IMR-90 (cell line): ENCODE measurements around the gene SLC6A12. TPM values are rescaled to one million over a fixed set of nuclear protein-coding genes. Genes with fewer than 3 reads are reported as not detected.

Experiments
- ATAC-seq: fragments of 200-7000 bp; cut with Tn5 transposase; 2 replicates; pipeline ENCODE4 v1.9.1; 2020; ENCODE audit warnings: low read depth, mild to moderate bottlenecking, moderate library complexity
- BruUV-seq: library from RNA; stranded (reverse); fragments of 400-500 nt; replicated peaks from 2 replicates; lab custom pipeline; 2021; lab: Mats Ljungman, UMichigan
- CTCF ChIA-PET: fragments of 300-600 bp; formaldehyde crosslinking; extraction: SDS; loops from one replicate; lab custom pipeline; 2021; ENCODE audit warnings: antibody characterized with exemption; lab: Yijun Ruan, JAX
- POLR2A ChIA-PET: fragments of 300-600 bp; sonication (Branson Sonifier 250); formaldehyde crosslinking; loops from one replicate; lab custom pipeline; 2022; ENCODE audit warnings: antibody characterized with exemption; ENCODE audit not compliant: unreplicated experiment; lab: Charles Lee
- DNase-seq: peaks from one replicate; pipeline ENCODE4 v3.0.0; 2013
- H2AFZ ChIP-seq: replicated peaks from 2 replicates; pipeline ENCODE3; 2013; ENCODE audit warnings: low read length, mild to moderate bottlenecking; ENCODE audit not compliant: poor library complexity
- H2AK5ac ChIP-seq: 2 replicates; pipeline ENCODE4 v1.6.1; 2013; ENCODE audit warnings: low read depth, low read length, inconsistent platforms
- H2AK9ac ChIP-seq: replicated peaks from 2 replicates; pipeline ENCODE3; 2013; ENCODE audit warnings: mild to moderate bottlenecking, low read depth, low read length, moderate library complexity; ENCODE audit not compliant: poor library complexity
- H2BK120ac ChIP-seq: 2 replicates; pipeline ENCODE4 v1.6.1; 2013; ENCODE audit warnings: low read depth, low read length, inconsistent platforms
- H2BK15ac ChIP-seq: 3 replicates; pipeline ENCODE4 v1.6.1; 2013; ENCODE audit warnings: low read depth, low read length, inconsistent platforms
- H2BK20ac ChIP-seq: 2 replicates; pipeline ENCODE4 v1.6.1; 2013; ENCODE audit warnings: low read depth, mild to moderate bottlenecking, inconsistent platforms, low read length, moderate library complexity
- H2BK5ac ChIP-seq: 2 replicates; pipeline ENCODE4 v1.6.1; 2013; ENCODE audit warnings: mild to moderate bottlenecking, low read depth, low read length, inconsistent platforms; ENCODE audit not compliant: poor library complexity, severe bottlenecking
- H3K14ac ChIP-seq: replicated peaks from 2 replicates; pipeline ENCODE4 v1.6.1; 2013; ENCODE audit warnings: low read depth, low read length, inconsistent platforms
- H3K18ac ChIP-seq: 2 replicates; pipeline ENCODE4 v1.6.1; 2013; ENCODE audit warnings: low read depth, low read length, control low read depth
- H3K23ac ChIP-seq: 2 replicates; pipeline ENCODE4 v1.6.1; 2013; ENCODE audit warnings: low read depth, low read length, inconsistent platforms
- H3K27ac ChIP-seq: 2 replicates; pipeline ENCODE4 v1.5.1; 2013; ENCODE audit warnings: mild to moderate bottlenecking, control low read depth, low read length; ENCODE audit not compliant: insufficient read depth
- H3K27me3 ChIP-seq: 2 replicates; pipeline ENCODE4 v1.6.1; 2013; ENCODE audit warnings: low read length; ENCODE audit not compliant: control insufficient read depth, insufficient read depth
- H3K36me3 ChIP-seq: 2 replicates; pipeline ENCODE4 v1.6.1; 2013; ENCODE audit warnings: low read length, mixed read lengths; ENCODE audit not compliant: control insufficient read depth, insufficient read depth
- H3K4ac ChIP-seq: 2 replicates; pipeline ENCODE4 v1.6.1; 2013; ENCODE audit warnings: low read depth, low read length, inconsistent platforms
- H3K4me1 ChIP-seq: 2 replicates; pipeline ENCODE4 v1.6.1; 2013; ENCODE audit warnings: low read length, mixed read lengths; ENCODE audit not compliant: control insufficient read depth, insufficient read depth
- H3K4me2 ChIP-seq: 2 replicates; pipeline ENCODE4 v1.6.1; 2013; ENCODE audit warnings: low read depth, mild to moderate bottlenecking, control low read depth, low read length, moderate library complexity
- H3K4me3 ChIP-seq: 2 replicates; pipeline ENCODE4 v1.5.1; 2013; ENCODE audit warnings: low read depth, mild to moderate bottlenecking, control low read depth, low read length, moderate library complexity; ENCODE audit not compliant: insufficient read depth
- H3K56ac ChIP-seq: 2 replicates; pipeline ENCODE4 v1.6.1; 2013; ENCODE audit warnings: low read length, inconsistent platforms; ENCODE audit not compliant: insufficient read depth; ENCODE audit errors: extremely low read depth
- H3K79me1 ChIP-seq, 2 experiments: 2 replicates each; pipeline ENCODE4 v1.6.1; 2013; ENCODE audit warnings: low read length in 2 of 2, inconsistent platforms in 1 of 2, low read depth in 1 of 2
- H3K9ac ChIP-seq: 2 replicates; pipeline ENCODE4 v1.6.1; 2013; ENCODE audit warnings: low read depth, low read length, control low read depth
- H3K9me1 ChIP-seq: 2 replicates; pipeline ENCODE4 v1.6.1; 2013; ENCODE audit warnings: low read length, inconsistent platforms; ENCODE audit not compliant: insufficient read depth
- H3K9me3 ChIP-seq: 2 replicates; pipeline ENCODE4 v1.6.1; 2013; ENCODE audit warnings: low read length; ENCODE audit not compliant: control insufficient read depth, insufficient read depth
- H4K20me1 ChIP-seq: 2 replicates; pipeline ENCODE4 v1.6.1; 2013; ENCODE audit warnings: low read length, inconsistent platforms; ENCODE audit not compliant: insufficient read depth
- H4K5ac ChIP-seq: 2 replicates; pipeline ENCODE4 v1.6.1; 2013; ENCODE audit warnings: mild to moderate bottlenecking, low read depth, low read length, control low read depth
- H4K8ac ChIP-seq, 2 experiments: 2 replicates each; pipeline ENCODE4 v1.6.1; 2013; ENCODE audit warnings: low read depth in 2 of 2, low read length in 2 of 2, control low read depth in 1 of 2, inconsistent platforms in 1 of 2
- H4K91ac ChIP-seq: 2 replicates; pipeline ENCODE4 v1.6.1; 2013; ENCODE audit warnings: low read depth, low read length, inconsistent platforms; ENCODE audit not compliant: insufficient read depth
- BHLHE40 ChIP-seq: fragments of 150-350 bp; IDR thresholded peaks from 2 replicates; pipeline ENCODE4 v1.6.1; 2016; ENCODE audit warnings: mild to moderate bottlenecking, low read depth, low read length
- CHD1 ChIP-seq: IDR thresholded peaks from 2 replicates; pipeline ENCODE4 v1.6.1; 2012; ENCODE audit warnings: low read depth, low read length, improper control_type of control experiment
- FOS ChIP-seq: fragments of 150-350 bp; IDR thresholded peaks from 2 replicates; pipeline ENCODE4 v1.6.1; 2016; ENCODE audit warnings: low read depth, low read length
- MAFK ChIP-seq: IDR thresholded peaks from 2 replicates; pipeline ENCODE4 v1.6.1; 2012; ENCODE audit warnings: low read depth, low read length, improper control_type of control experiment
- MAZ ChIP-seq: IDR thresholded peaks from 2 replicates; pipeline ENCODE4 v1.6.1; 2012; ENCODE audit warnings: low read depth, mild to moderate bottlenecking, low read length, improper control_type of control experiment, moderate library complexity, borderline replicate concordance
- NFE2L2 ChIP-seq: fragments of 150-350 bp; IDR thresholded peaks from 2 replicates; pipeline ENCODE4 v1.6.1; 2016; ENCODE audit warnings: low read depth, mild to moderate bottlenecking, low read length
- POLR2A ChIP-seq: IDR thresholded peaks from 2 replicates; pipeline ENCODE4 v1.6.1; 2012; ENCODE audit warnings: mild to moderate bottlenecking, low read depth, low read length
- RCOR1 ChIP-seq: IDR thresholded peaks from 2 replicates; pipeline ENCODE4 v1.6.1; 2012; ENCODE audit warnings: mild to moderate bottlenecking, low read length, improper control_type of control experiment; ENCODE audit not compliant: insufficient replicate concordance
- RFX5 ChIP-seq: IDR thresholded peaks from 2 replicates; pipeline ENCODE4 v1.8.0; 2012; ENCODE audit warnings: low read depth, mild to moderate bottlenecking, low read length, moderate library complexity
- SMC3 ChIP-seq: fragments of 150-350 bp; IDR thresholded peaks from 2 replicates; pipeline ENCODE4 v1.6.1; 2016; ENCODE audit warnings: low read depth, mild to moderate bottlenecking, antibody characterized with exemption, low read length, moderate library complexity
- WGBS, 2 experiments: methylation state at CpG; one replicate each; pipeline versions ENCODE4 v1.1.5 to v1.1.7; 2013; ENCODE audit warnings: missing lambda C conversion rate in 2 of 2; ENCODE audit not compliant: insufficient read length in 1 of 2; ENCODE audit errors: extremely low coverage in 2 of 2; 5-methylcytosine and 5-hydroxymethylcytosine counted together
- dilution Hi-C: fragments of 300-500 bp; cut with HindIII; formaldehyde crosslinking; loops from one replicate; pipeline ENCODE4 v1.14.3; 2018; ENCODE audit warnings: low sequenced_read_pairs; ENCODE audit not compliant: unreplicated experiment
- in situ Hi-C: fragments of 300-500 bp; cut with MboI; formaldehyde crosslinking; loops from 3 replicates; pipeline ENCODE4 v1.14.3; 2019; ENCODE audit warnings: low sequenced_read_pairs, inconsistent platforms, mixed read lengths
- intact Hi-C: fragments of 100-400 bp; cut with micrococcal nuclease; formaldehyde crosslinking; loops from 2 replicates; pipeline ENCODE4 v1.10.0; 2022
- polyA plus RNA-seq, 3 experiments: library from polyadenylated mRNA; depleted of rRNA; stranded (reverse); fragments of >200 nt; gene quantifications; 2 replicates each; pipeline ENCODE4 v1.2.3, GENCODE V29; 2012; ENCODE audit warnings: low replicate concordance in 1 of 3
- total RNA-seq: library from RNA; depleted of rRNA; stranded (reverse); fragments of >200 nt; gene quantifications from 2 replicates; pipeline ENCODE4 v1.2.3, GENCODE V29; 2012
- TF ChIP-seq, protein P1 (sequence below): fragments of 150-350 bp; IDR thresholded peaks from 2 replicates; pipeline ENCODE4 v1.6.1; 2016; ENCODE audit warnings: low read depth, mild to moderate bottlenecking, low read length, moderate library complexity, borderline replicate concordance

The SLC6A12 gene
- total and polyA plus RNA-seq, 2 of the 4 experiments (the other 2 are of a cell fraction) = not detected

DNA sequence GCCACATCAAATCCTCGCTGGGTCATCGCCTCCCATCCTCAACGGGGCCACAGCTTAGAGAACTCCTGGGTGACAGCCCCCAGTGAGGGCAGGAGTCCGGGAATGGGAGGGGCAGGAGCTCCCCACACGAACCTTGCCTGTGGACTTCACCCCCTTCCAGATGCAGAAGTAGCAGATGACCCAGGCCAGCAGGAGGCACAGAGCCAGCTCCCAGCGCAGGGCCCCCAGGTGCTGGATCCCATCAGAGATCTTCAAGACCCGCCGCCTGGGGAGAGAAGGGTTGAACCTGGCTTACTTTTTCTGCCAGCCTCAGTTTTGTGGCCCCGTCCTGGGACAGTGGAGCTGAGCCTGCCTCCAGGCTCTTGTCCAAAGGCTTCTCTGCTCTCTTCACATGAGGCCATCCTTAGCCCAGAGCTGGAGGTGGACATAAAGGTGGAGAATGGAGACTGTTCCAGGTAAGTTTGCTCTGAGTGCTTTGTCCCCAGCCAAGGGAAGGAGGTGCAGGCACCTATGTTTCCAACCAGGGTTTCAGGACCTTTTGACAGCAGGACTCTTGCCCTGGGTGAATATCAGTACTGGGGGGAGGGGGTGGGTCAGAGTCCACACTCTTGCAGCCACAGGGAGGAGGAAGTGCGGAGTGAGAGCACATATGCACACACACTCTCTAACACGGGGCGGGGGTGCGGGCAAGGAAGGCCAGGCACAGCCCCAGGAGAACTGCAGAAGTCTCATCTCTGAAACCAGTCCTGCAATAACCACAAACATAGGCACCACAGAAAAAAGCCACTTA lies 23.3 kb upstream of the SLC6A12 start:
- Histone ChIP-seq H3K4me2 (no peak overlapping the region), H2BK5ac (no peak overlapping the region), H4K20me1 (no peaks in the 10 kb centered on the region), H3K14ac (no peak overlapping the region), H3K4ac (no peak overlapping the region), H3K27ac (no peak overlapping the region), H3K4me3 (no peak overlapping the region), H3K18ac (no peak overlapping the region), H2AK9ac (no peak overlapping the region), H2AK5ac (no peak overlapping the region), H4K5ac (no peak overlapping the region), H3K4me1 (no peaks in the 10 kb centered on the region), H3K23ac (no peak overlapping the region), H2BK20ac (no peak overlapping the region), H3K27me3 (peaks cover 27% of the 10 kb centered on the region), H2BK15ac (no peak overlapping the region), H2AFZ (no peak overlapping the region), H4K91ac (no peak overlapping the region), H3K56ac (no peak overlapping the region), H4K8ac (no peak overlapping the region), H3K36me3 (no peaks in the 10 kb centered on the region), H3K9me3 (peaks cover 20% of the 10 kb centered on the region), H3K9me1 (no peaks in the 10 kb centered on the region), H2BK120ac (no peak overlapping the region), H3K79me1 (no peaks in the 10 kb centered on the region), H3K9ac (no peak overlapping the region)
- intact Hi-C loops (no loop called here), in situ Hi-C loops (no loop called here), dilution Hi-C loops (no loop called here)
- POLR2A ChIA-PET = no interaction called here
- no CpG with 5 or more reads among the region's 13 CpGs for WGBS, 2 experiments
- CTCF ChIA-PET = no interaction called here
- DNase-seq (no peak), ATAC-seq (no peak)
- no TSS peak for BruUV-seq
- TF ChIP-seq FOS (no peak), NFE2L2 (no peak), BHLHE40 (no peak), MAZ (no peak), CHD1 (no peak), SMC3 (no peak), RCOR1 (no peak), POLR2A (no peak), RFX5 (no peak), MAFK (no peak)
- TF ChIP-seq, protein P1, sequence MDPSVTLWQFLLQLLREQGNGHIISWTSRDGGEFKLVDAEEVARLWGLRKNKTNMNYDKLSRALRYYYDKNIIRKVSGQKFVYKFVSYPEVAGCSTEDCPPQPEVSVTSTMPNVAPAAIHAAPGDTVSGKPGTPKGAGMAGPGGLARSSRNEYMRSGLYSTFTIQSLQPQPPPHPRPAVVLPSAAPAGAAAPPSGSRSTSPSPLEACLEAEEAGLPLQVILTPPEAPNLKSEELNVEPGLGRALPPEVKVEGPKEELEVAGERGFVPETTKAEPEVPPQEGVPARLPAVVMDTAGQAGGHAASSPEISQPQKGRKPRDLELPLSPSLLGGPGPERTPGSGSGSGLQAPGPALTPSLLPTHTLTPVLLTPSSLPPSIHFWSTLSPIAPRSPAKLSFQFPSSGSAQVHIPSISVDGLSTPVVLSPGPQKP = no peak
